Measurements from ENCODE around the gene MYEF2. TPM values are rescaled to one million over a fixed set of nuclear protein-coding genes. Genes with fewer than 3 reads are reported as not detected.

MYEF2 gene
- total and polyA plus RNA-seq, 2 of the 13 experiments (the other 11 are each of a cell fraction or from before 2014, with no cell fraction given) = 10.3 to 10.5 TPM

DNA sequence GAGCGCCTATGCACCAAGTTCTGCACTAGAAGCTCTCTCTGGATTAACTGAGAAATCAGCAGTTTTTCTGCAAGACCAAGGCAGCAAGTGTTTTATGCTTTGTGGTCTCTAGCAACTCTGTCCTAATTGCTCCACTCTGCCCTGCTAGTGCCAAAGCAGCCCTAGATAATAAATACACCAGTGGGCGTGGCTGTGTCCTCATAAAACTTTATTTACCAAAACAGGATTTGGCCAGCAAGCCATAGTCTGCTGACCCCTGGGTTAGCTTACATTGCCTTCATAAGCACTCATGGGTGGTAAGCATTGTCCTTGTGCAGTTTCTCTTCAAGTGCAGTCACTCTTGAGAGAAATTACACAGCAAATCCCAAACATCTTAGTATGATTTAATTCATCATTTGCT, 88.0 kb downstream of the MYEF2 start (continued):
- TF ChIP-seq DPF2 (CRISPR knock-in tag; IDR thresholded peaks at IDR 0.05; ENCODE audit: borderline replicate concordance, low read depth) = no peak

DNA sequence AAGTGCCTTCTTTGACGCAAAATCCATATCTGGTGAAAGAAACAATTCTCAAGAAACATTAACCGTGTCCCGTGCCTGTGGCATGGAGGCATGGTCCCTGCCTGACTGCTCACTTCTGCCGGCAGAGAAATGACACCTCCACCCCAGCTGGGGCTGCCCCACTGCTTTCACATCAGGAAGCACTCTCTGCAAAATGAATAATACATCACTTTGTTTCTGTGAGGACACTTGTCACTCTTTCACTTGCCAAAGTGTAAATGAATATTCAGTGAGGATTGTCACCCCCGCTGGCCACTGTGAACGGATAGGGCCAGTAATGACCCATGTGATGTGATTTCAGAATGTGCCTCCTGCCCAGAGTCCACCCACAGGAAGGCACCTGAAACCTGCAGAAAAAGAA, 88.4 kb downstream of the MYEF2 start:
- H3K4me3 ChIP-seq (replicated peaks in 1 of 3; ENCODE audit: insufficient read depth in 1 of 3, low read depth in 2 of 3, low read length in 3 of 3) = no peak overlapping the region
- 0 out of 5 replicates have a peak, but pooled peaks cover 0 to 3% of the 10 kb centered on the region in 2 experiments for H3K27me3 ChIP-seq (ENCODE audit: control insufficient read depth in 1 of 2, insufficient read depth in 2 of 2, low read length in 2 of 2)
- WGBS (ENCODE audit: low lambda C conversion rate) = 22% methylated on average over 5 of the region's 6 CpGs
- ATAC-seq (no peak), DNase-seq (ENCODE audit: low spot score) (no peak), FAIRE-seq (no peak)
- in situ Hi-C loops (cut with HindIII; ENCODE audit: extremely low pct_ligation_motif_present, low pct_unique_long_range_greater_than_20kb) = loop anchor here (10.0 kb wide), 1 partner anchor 895 kb away; no protein-coding TSS in a partner anchor
- no peak overlapping the region for H3K9ac ChIP-seq (ENCODE audit: insufficient read depth, low read depth, low read length)
- no peaks in the 10 kb centered on the region for H3K9me3 ChIP-seq (ENCODE audit: low read length)
- H3K79me2 ChIP-seq (ENCODE audit: insufficient read depth, low read length) = no peaks in the 10 kb centered on the region
- no peak overlapping the region for H2AFZ ChIP-seq (ENCODE audit: low read length)
- no peaks in the 10 kb centered on the region for H4K20me1 ChIP-seq (ENCODE audit: insufficient read depth, low read length)
- H3K27ac ChIP-seq (ENCODE audit: extremely low read length, insufficient read depth, low read length) = no peak overlapping the region
- ChIA-PET CTCF (ENCODE audit: low intra/inter-chr PET ratio, low total read pairs) (no interaction called here), POLR2A (no interaction called here)
- H3K4me2 ChIP-seq (ENCODE audit: low read depth, low read length) = no peak overlapping the region
- no peaks in the 10 kb centered on the region for H3K36me3 ChIP-seq (replicated peaks in 1 of 2; ENCODE audit: control insufficient read depth in 1 of 2, insufficient read depth in 2 of 2, low read length in 2 of 2)
- TF ChIP-seq, protein P1, sequence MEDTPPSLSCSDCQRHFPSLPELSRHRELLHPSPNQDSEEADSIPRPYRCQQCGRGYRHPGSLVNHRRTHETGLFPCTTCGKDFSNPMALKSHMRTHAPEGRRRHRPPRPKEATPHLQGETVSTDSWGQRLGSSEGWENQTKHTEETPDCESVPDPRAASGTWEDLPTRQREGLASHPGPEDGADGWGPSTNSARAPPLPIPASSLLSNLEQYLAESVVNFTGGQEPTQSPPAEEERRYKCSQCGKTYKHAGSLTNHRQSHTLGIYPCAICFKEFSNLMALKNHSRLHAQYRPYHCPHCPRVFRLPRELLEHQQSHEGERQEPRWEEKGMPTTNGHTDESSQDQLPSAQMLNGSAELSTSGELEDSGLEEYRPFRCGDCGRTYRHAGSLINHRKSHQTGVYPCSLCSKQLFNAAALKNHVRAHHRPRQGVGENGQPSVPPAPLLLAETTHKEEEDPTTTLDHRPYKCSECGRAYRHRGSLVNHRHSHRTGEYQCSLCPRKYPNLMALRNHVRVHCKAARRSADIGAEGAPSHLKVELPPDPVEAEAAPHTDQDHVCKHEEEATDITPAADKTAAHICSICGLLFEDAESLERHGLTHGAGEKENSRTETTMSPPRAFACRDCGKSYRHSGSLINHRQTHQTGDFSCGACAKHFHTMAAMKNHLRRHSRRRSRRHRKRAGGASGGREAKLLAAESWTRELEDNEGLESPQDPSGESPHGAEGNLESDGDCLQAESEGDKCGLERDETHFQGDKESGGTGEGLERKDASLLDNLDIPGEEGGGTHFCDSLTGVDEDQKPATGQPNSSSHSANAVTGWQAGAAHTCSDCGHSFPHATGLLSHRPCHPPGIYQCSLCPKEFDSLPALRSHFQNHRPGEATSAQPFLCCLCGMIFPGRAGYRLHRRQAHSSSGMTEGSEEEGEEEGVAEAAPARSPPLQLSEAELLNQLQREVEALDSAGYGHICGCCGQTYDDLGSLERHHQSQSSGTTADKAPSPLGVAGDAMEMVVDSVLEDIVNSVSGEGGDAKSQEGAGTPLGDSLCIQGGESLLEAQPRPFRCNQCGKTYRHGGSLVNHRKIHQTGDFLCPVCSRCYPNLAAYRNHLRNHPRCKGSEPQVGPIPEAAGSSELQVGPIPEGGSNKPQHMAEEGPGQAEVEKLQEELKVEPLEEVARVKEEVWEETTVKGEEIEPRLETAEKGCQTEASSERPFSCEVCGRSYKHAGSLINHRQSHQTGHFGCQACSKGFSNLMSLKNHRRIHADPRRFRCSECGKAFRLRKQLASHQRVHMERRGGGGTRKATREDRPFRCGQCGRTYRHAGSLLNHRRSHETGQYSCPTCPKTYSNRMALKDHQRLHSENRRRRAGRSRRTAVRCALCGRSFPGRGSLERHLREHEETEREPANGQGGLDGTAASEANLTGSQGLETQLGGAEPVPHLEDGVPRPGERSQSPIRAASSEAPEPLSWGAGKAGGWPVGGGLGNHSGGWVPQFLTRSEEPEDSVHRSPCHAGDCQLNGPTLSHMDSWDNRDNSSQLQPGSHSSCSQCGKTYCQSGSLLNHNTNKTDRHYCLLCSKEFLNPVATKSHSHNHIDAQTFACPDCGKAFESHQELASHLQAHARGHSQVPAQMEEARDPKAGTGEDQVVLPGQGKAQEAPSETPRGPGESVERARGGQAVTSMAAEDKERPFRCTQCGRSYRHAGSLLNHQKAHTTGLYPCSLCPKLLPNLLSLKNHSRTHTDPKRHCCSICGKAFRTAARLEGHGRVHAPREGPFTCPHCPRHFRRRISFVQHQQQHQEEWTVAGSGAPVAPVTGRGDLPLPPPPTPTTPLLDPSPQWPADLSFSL (CRISPR knock-in tag; IDR thresholded peaks at IDR 0.05) = no peak
- TF ChIP-seq ZSCAN31 (CRISPR knock-in tag; IDR thresholded peaks at IDR 0.05; ENCODE audit: low read depth) (no peak), SNAPC2 (CRISPR knock-in tag; IDR thresholded peaks at IDR 0.05) (no peak), GATA4 (IDR thresholded peaks at IDR 0.05; ENCODE audit: borderline replicate concordance, low read depth) (no peak)
- TF ChIP-seq, protein P2, sequence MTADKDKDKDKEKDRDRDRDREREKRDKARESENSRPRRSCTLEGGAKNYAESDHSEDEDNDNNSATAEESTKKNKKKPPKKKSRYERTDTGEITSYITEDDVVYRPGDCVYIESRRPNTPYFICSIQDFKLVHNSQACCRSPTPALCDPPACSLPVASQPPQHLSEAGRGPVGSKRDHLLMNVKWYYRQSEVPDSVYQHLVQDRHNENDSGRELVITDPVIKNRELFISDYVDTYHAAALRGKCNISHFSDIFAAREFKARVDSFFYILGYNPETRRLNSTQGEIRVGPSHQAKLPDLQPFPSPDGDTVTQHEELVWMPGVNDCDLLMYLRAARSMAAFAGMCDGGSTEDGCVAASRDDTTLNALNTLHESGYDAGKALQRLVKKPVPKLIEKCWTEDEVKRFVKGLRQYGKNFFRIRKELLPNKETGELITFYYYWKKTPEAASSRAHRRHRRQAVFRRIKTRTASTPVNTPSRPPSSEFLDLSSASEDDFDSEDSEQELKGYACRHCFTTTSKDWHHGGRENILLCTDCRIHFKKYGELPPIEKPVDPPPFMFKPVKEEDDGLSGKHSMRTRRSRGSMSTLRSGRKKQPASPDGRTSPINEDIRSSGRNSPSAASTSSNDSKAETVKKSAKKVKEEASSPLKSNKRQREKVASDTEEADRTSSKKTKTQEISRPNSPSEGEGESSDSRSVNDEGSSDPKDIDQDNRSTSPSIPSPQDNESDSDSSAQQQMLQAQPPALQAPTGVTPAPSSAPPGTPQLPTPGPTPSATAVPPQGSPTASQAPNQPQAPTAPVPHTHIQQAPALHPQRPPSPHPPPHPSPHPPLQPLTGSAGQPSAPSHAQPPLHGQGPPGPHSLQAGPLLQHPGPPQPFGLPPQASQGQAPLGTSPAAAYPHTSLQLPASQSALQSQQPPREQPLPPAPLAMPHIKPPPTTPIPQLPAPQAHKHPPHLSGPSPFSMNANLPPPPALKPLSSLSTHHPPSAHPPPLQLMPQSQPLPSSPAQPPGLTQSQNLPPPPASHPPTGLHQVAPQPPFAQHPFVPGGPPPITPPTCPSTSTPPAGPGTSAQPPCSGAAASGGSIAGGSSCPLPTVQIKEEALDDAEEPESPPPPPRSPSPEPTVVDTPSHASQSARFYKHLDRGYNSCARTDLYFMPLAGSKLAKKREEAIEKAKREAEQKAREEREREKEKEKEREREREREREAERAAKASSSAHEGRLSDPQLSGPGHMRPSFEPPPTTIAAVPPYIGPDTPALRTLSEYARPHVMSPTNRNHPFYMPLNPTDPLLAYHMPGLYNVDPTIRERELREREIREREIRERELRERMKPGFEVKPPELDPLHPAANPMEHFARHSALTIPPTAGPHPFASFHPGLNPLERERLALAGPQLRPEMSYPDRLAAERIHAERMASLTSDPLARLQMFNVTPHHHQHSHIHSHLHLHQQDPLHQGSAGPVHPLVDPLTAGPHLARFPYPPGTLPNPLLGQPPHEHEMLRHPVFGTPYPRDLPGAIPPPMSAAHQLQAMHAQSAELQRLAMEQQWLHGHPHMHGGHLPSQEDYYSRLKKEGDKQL (CRISPR knock-in tag; IDR thresholded peaks at IDR 0.05; ENCODE audit: low read depth) = no peak
- TF ChIP-seq, protein P3, sequence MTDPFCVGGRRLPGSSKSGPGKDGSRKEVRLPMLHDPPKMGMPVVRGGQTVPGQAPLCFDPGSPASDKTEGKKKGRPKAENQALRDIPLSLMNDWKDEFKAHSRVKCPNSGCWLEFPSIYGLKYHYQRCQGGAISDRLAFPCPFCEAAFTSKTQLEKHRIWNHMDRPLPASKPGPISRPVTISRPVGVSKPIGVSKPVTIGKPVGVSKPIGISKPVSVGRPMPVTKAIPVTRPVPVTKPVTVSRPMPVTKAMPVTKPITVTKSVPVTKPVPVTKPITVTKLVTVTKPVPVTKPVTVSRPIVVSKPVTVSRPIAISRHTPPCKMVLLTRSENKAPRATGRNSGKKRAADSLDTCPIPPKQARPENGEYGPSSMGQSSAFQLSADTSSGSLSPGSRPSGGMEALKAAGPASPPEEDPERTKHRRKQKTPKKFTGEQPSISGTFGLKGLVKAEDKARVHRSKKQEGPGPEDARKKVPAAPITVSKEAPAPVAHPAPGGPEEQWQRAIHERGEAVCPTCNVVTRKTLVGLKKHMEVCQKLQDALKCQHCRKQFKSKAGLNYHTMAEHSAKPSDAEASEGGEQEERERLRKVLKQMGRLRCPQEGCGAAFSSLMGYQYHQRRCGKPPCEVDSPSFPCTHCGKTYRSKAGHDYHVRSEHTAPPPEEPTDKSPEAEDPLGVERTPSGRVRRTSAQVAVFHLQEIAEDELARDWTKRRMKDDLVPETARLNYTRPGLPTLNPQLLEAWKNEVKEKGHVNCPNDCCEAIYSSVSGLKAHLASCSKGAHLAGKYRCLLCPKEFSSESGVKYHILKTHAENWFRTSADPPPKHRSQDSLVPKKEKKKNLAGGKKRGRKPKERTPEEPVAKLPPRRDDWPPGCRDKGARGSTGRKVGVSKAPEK (CRISPR knock-in tag; IDR thresholded peaks at IDR 0.05; ENCODE audit: borderline replicate concordance) = no peak
- no peaks in the 10 kb centered on the region for H3K4me1 ChIP-seq (ENCODE audit: insufficient read depth, low read length)
- no TSS peak for BruUV-seq (replicated peaks)
- intact Hi-C loops (cut with micrococcal nuclease; ENCODE audit: unreplicated experiment) = no loop called here
